Measurements from ENCODE around the gene ARHGEF17. TPM values are rescaled to one million over a fixed set of nuclear protein-coding genes. Genes with fewer than 3 reads are reported as not detected.
A peak's percentile ranks its signal among the peaks of the same experiment; 100 is the strongest.

Gene ARHGEF17
- total RNA-seq, 2 experiments from 2014 or later = 0.19 TPM; not detected in 1

DNA sequence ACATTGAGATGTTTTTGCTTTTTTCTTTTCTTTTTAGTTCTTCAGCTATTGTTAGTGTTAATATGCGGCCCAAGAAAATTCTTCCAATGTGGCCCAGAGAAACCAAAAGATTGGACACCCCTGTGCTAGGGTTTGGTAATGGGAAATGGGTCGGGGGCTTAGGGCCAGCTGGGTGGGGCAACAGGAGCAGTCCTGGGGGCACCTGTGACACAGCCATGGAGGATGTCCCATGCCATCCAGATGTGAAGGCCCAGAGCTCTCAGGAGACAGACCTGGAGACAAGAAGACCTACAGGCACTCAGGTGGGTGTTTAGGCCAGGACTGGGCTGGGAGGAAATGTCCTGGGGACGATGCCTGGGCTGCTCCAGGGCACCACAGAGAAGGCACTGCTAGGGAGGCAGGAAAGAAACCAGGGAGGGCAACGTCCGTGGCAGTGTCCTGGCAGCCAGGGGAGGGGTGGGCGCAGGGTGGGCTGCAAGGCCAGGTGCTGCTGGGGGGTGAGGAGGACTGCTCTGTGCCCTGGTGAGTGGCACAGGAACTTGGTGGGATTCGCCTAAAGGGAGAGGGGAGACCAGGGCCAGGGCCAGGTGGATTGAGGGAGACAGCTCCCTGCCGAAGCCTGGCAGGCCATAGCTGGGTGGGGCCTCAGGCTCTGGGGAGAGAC is 89.5 kb downstream of the ARHGEF17 start:
- CTCF ChIA-PET = interaction anchor here (1.2 to 7.2 kb wide), 4 partner anchors 46 to 265 kb away, joined by 4 to 44 read pairs (median 8); no protein-coding TSS in a partner anchor
- no peaks in the 10 kb centered on the region for H3K27me3 Mint-ChIP-seq (ENCODE audit: low read depth)
- no peak overlapping the region for H3K4me3 Mint-ChIP-seq
- intact Hi-C loops (cut with micrococcal nuclease) = no loop called here
- H3K27ac Mint-ChIP-seq = peak overlapping the region; percentile 3
- peaks cover 4% of the 10 kb centered on the region for H3K36me3 Mint-ChIP-seq (ENCODE audit: low read depth)
- no peaks in the 10 kb centered on the region for H3K4me1 Mint-ChIP-seq (ENCODE audit: low read depth)
- no peak for DNase-seq
- H3K9me3 Mint-ChIP-seq = no peaks in the 10 kb centered on the region

DNA sequence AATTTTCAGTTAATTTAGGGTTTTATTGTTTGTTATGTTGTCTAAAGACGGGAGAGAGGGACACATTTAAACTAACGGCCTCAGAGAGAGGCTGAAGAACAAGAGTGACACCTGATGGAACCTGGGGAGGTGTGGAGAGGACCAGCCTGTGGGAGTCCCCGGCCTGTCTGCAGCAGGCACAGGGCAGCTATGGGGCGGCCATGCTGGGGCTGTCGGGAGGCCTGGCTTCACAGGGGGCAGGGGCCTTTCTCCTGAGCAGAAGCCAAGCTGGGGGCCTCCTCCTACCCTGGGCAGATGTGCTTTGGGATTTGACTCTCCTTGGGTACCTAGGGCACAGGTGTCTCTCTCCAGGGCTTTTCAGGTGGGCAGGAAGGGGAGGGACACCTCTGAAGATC is 90.1 kb downstream of the ARHGEF17 start:
- intact Hi-C loops (cut with micrococcal nuclease) = no loop called here
- CTCF ChIA-PET = interaction anchor here (2.9 to 7.2 kb wide), 2 partner anchors 47 to 263 kb away, joined by 10 to 44 read pairs; no protein-coding TSS in a partner anchor
- no peak overlapping the region for H3K4me3 Mint-ChIP-seq
- no peaks in the 10 kb centered on the region for H3K4me1 Mint-ChIP-seq (ENCODE audit: low read depth)
- H3K9me3 Mint-ChIP-seq = no peaks in the 10 kb centered on the region
- no peak for DNase-seq
- H3K27me3 Mint-ChIP-seq (ENCODE audit: low read depth) = no peaks in the 10 kb centered on the region
- H3K27ac Mint-ChIP-seq = peak overlapping the region; percentile 3
- H3K36me3 Mint-ChIP-seq (ENCODE audit: low read depth) = peaks cover 4% of the 10 kb centered on the region

DNA sequence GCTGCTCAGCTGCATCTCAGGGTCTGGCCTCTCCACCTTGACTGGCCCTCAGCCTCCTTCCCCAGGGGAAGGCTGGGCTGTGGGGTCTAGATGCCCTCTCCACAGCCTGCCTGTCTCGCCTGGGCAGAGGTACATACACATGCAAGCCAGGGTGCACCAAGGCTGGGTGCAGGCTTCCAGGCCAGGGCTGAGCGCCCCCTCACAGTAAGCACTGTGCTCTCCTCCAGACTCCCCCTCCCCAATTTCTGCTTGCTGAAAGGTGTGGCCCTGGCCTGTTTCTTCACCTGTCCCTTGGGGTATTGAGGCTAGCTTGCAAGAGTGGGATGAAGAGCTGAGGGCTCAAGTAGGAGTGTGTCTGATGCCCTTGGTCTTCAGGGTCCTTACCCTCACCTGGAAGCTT is 90.6 kb downstream of the ARHGEF17 start:
- Mint-ChIP-seq H3K4me1 (ENCODE audit: low read depth) (no peaks in the 10 kb centered on the region), H3K27ac (no peak overlapping the region), H3K4me3 (no peak overlapping the region), H3K36me3 (ENCODE audit: low read depth) (peaks cover 3% of the 10 kb centered on the region), H3K27me3 (ENCODE audit: low read depth) (no peaks in the 10 kb centered on the region), H3K9me3 (no peaks in the 10 kb centered on the region)
- CTCF ChIA-PET = interaction anchor here (2.9 to 7.2 kb wide), 2 partner anchors 47 to 262 kb away, joined by 10 to 44 read pairs; no protein-coding TSS in a partner anchor
- intact Hi-C loops (cut with micrococcal nuclease) = no loop called here
- no peak for DNase-seq

DNA sequence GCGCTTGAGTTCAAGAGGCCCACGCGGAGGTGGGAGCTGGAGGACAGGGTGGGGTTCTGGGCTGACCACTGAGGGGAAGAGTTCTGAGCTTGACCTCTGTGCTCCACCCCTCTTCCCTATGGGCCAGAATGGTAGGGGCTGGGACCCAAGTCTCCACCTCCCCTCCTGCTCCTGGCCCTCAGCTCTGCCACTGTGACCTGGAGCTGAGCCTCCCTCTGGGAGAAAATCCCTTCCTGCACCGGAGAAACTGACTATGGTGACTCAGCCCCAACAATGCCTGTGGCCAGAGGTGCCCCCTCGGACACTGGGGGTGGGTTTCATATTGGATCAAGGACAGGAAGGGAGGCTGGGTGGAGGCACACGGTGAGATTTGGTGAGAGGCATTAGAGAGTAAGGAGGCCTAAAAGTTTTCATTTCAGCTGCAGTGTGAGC is 91.1 kb downstream of the ARHGEF17 start:
- Mint-ChIP-seq H3K4me1 (ENCODE audit: low read depth) (no peaks in the 10 kb centered on the region), H3K9me3 (no peaks in the 10 kb centered on the region), H3K36me3 (ENCODE audit: low read depth) (peaks cover 1% of the 10 kb centered on the region), H3K27me3 (ENCODE audit: low read depth) (no peaks in the 10 kb centered on the region), H3K4me3 (no peak overlapping the region), H3K27ac (no peak overlapping the region)
- intact Hi-C loops (cut with micrococcal nuclease) = no loop called here
- CTCF ChIA-PET = interaction anchor here (1.2 to 7.2 kb wide), 3 partner anchors 48 to 262 kb away, joined by 3 to 44 read pairs (median 10); no protein-coding TSS in a partner anchor
- DNase-seq = no peak

DNA sequence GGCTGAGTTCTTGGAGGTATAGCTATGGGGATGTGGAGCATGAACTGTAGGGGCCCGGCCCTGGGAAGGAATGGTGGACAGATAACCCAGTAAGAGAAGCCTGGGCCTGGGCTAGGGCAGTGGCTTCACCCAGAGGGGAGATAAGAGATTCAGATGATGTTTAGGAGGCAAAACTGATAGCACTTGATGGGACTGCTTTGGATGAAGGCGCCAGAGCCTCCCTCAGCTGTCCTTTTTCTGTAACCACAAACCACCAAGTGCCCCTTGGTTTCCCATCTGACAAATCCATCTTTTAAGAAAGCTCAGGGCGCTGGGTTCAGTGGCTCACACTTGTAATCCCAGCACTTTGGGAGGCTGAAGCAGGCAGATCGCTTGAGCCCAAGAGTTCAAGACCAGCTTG is 91.6 kb downstream of the ARHGEF17 start:
- CTCF ChIA-PET = interaction anchor here (1.2 to 7.2 kb wide), 3 partner anchors 48 to 262 kb away, joined by 3 to 44 read pairs (median 10); no protein-coding TSS in a partner anchor
- no peaks in the 10 kb centered on the region for H3K9me3 Mint-ChIP-seq
- no peaks in the 10 kb centered on the region for H3K27me3 Mint-ChIP-seq (ENCODE audit: low read depth)
- intact Hi-C loops (cut with micrococcal nuclease) = no loop called here
- H3K27ac Mint-ChIP-seq = no peak overlapping the region
- peaks cover 1% of the 10 kb centered on the region for H3K36me3 Mint-ChIP-seq (ENCODE audit: low read depth)
- no peaks in the 10 kb centered on the region for H3K4me1 Mint-ChIP-seq (ENCODE audit: low read depth)
- no peak for DNase-seq
- no peak overlapping the region for H3K4me3 Mint-ChIP-seq

DNA sequence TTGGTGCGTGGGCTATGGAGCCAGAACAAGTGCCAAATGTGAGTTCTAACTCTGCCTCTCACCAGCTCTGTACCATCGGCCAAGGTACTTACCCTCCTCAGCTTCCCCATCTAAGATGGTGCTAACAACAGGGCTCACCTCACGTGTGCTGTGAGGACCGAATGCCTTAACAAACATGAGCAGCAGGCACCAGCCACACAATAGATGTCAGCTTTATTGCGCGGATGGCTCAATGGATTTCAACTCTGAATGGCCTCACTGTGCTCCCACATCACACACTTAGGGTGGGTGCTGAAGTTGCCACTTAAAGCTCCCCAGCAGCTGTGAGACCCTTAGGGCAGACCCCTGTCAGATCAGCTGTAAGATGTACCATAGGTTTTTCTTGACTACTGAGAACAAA is 92.2 kb downstream of the ARHGEF17 start:
- CTCF ChIA-PET = interaction anchor here (1.2 to 7.2 kb wide), 3 partner anchors 49 to 261 kb away, joined by 3 to 44 read pairs (median 10); no protein-coding TSS in a partner anchor
- no peak overlapping the region for H3K4me3 Mint-ChIP-seq
- H3K27me3 Mint-ChIP-seq (ENCODE audit: low read depth) = no peaks in the 10 kb centered on the region
- no peak for DNase-seq
- intact Hi-C loops (cut with micrococcal nuclease) = no loop called here
- peaks cover 1% of the 10 kb centered on the region for H3K36me3 Mint-ChIP-seq (ENCODE audit: low read depth)
- H3K4me1 Mint-ChIP-seq (ENCODE audit: low read depth) = no peaks in the 10 kb centered on the region
- no peaks in the 10 kb centered on the region for H3K9me3 Mint-ChIP-seq
- no peak overlapping the region for H3K27ac Mint-ChIP-seq

DNA sequence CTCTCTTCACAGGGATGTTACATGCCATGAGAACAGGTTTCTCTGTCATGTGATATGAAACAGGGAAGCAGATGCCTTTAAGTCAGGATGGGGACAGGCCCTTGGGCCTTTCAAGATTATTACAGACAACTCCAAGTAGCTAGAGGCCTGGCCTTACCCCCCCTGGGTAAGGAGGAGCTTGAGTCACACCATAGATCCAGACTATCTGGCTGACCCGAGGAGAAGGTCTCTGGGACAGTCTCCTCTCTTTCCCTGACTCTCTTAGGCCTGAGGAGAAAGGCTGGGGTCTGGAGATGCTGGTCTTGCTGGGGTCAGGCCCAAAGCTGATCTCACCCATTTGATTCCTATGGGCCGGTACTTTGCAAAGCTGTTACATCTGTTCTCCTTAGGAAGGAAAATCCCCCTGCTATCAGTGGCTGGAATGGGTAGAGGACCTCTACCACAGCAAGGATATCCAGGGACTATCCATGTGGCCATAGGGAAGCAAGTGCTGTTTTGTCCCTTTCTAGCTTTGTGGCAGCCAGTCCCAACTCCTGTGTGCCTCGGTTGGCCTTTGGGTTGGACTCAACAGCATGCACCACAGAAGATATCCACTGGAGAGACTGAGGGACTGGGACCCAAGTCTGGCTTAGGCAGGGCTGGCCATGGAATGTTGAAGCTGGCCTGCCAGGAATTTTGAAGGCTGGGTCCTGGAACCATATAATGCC is 93.3 kb downstream of the ARHGEF17 start:
- CTCF ChIA-PET = interaction anchor here (1.0 to 7.2 kb wide), 3 partner anchors 50 to 260 kb away, joined by 3 to 44 read pairs (median 9); no protein-coding TSS in a partner anchor
- intact Hi-C loops (cut with micrococcal nuclease) = no loop called here
- H3K27ac Mint-ChIP-seq = no peak overlapping the region

DNA sequence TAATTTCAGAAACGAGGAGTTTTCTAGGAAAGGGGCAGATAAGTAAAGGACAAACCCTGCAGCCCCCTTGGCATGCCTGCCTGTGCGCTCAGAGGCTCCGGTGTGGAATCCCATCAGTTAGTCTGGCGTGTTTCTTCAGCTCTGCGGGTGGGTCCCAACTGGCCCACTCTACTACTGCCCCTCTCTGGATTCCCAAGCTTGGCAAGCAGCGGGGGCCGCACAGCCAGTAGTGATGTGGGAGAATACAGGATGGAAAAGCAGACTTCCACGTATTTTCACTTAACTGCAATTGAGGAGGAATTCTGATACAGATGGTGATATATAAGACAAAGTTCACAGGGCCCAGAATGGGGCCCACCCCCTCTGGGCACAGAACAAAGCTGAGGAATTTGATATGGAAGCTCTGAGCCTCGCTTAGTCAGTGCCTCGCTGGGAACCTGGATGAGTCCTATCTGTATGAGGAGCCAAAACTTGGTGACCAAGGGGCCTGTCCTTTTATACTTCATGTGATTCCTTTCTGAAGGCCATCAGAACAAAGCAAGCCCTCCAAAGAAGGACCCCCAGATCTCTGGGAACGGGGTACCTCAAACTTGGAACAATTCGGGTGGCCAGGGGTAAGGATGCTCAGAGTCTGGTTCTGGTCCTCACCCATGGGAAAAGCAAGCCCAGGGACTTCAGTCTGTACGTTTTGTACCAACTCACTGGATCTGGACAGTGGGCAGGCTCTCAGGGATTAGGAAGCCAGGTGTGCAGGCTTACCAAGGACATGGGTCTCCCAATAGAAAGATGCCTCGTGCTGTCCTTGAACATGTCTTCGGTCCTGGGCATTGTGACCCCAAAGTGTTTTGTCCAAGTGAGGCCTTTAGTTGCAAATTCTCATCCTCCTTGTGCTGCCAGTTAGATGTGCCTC is 94.1 kb downstream of the ARHGEF17 start:
- intact Hi-C loops (cut with micrococcal nuclease) = loop anchor here (1.0 kb wide), 1 partner anchor 259 kb away; no protein-coding TSS in a partner anchor
- Mint-ChIP-seq H3K4me3 (no peak overlapping the region), H3K9me3 (no peaks in the 10 kb centered on the region), H3K4me1 (ENCODE audit: low read depth) (no peaks in the 10 kb centered on the region), H3K27me3 (ENCODE audit: low read depth) (no peaks in the 10 kb centered on the region), H3K36me3 (ENCODE audit: low read depth) (peaks cover 1% of the 10 kb centered on the region), H3K27ac (no peak overlapping the region)
- CTCF ChIA-PET = interaction anchor here (0.5 to 7.2 kb wide), 4 partner anchors 51 to 259 kb away, joined by 5 to 44 read pairs (median 8); no protein-coding TSS in a partner anchor
- no peak for DNase-seq

More for the DNA sequence above, 93.3 kb downstream of the ARHGEF17 start:
- no peaks in the 10 kb centered on the region for H3K4me1 Mint-ChIP-seq (ENCODE audit: low read depth)
- no peak overlapping the region for H3K4me3 Mint-ChIP-seq
- H3K27me3 Mint-ChIP-seq (ENCODE audit: low read depth) = no peaks in the 10 kb centered on the region
- no peaks in the 10 kb centered on the region for H3K9me3 Mint-ChIP-seq
- no peak for DNase-seq
- H3K36me3 Mint-ChIP-seq (ENCODE audit: low read depth) = peaks cover 1% of the 10 kb centered on the region

DNA sequence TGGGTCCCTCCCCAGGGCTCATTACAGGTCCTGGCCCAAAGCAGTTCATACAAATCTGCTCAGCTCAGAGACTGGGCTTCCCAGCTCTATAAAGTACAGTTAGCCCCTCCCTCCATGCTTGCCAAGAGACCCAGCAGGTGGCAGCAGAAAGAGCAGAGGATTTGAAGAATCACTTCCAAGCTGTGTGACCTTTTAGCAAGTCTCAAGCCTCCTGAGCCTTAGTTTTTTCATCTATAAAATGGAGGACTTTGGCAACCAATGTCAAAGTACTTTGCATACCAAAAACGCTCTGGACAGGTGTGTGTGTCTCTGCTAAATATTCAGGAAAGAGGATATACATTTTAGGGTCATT is 94.7 kb downstream of the ARHGEF17 start:
- DNase-seq = peak; percentile 57
- Mint-ChIP-seq H3K4me3 (no peak overlapping the region), H3K27me3 (ENCODE audit: low read depth) (no peaks in the 10 kb centered on the region), H3K4me1 (ENCODE audit: low read depth) (no peaks in the 10 kb centered on the region), H3K36me3 (ENCODE audit: low read depth) (peaks cover 1% of the 10 kb centered on the region), H3K27ac (no peak overlapping the region), H3K9me3 (no peaks in the 10 kb centered on the region)
- CTCF ChIA-PET = interaction anchor here (0.5 to 1.7 kb wide), 4 partner anchors 52 to 469 kb away, joined by 4 to 7 read pairs (median 4); no protein-coding TSS in a partner anchor
- intact Hi-C loops (cut with micrococcal nuclease) = loop anchor here (1.0 kb wide), 1 partner anchor 258 kb away; no protein-coding TSS in a partner anchor

DNA sequence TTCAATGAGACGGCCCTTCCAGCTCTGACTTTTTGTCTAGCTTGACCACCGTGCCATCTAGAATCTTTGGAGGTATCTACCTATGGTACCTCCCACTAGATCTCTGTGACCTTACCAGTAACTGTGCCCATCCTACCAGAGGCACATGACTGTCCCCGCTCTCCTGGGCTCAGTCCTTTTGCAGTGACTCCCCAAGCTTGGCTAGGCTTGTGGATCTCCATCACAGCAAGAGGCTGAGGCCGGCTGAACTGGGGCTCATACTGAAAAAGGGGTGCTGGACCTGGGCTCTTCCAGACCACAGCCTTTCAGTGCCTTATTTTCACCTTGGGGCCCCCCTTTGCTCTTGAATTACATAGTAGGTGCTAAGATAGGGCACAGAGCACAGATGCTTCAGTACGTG is 95.5 kb downstream of the ARHGEF17 start:
- H3K27ac Mint-ChIP-seq = no peak overlapping the region
- H3K27me3 Mint-ChIP-seq (ENCODE audit: low read depth) = no peaks in the 10 kb centered on the region
- CTCF ChIA-PET = interaction anchor here (1.0 to 1.7 kb wide), 5 partner anchors 10 to 258 kb away, joined by 3 to 7 read pairs (median 4); no protein-coding TSS in a partner anchor
- H3K9me3 Mint-ChIP-seq = no peaks in the 10 kb centered on the region
- DNase-seq = no peak
- H3K36me3 Mint-ChIP-seq (ENCODE audit: low read depth) = peaks cover 1% of the 10 kb centered on the region
- no peak overlapping the region for H3K4me3 Mint-ChIP-seq
- no peaks in the 10 kb centered on the region for H3K4me1 Mint-ChIP-seq (ENCODE audit: low read depth)
- intact Hi-C loops (cut with micrococcal nuclease) = no loop called here

DNA sequence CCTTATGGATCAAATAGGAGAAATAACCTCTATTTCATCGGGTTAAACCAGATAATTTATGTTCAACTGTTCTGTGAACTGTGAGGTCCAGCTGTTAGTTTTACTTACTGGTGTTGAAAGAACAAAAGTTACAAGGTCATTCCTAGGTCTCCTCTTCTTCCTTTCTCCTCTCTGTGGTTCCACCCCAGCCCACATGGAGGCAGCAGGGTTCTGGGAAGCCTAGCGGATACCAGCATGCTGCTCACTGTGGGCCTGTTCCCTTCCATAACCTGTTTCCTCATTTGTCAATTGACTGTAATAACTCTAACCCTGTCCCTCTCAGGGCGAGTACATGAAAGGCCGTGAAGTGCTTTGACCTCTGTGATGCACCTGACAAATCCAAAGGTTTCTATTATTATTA is 96.0 kb downstream of the ARHGEF17 start:
- intact Hi-C loops (cut with micrococcal nuclease) = no loop called here

More for the DNA sequence above, 96.0 kb downstream of the ARHGEF17 start:
- no peaks in the 10 kb centered on the region for H3K9me3 Mint-ChIP-seq
- peak; percentile 61 for DNase-seq
- CTCF ChIA-PET = interaction anchor here (1.0 to 1.7 kb wide), 4 partner anchors 10 to 257 kb away, joined by 3 to 6 read pairs (median 4); no protein-coding TSS in a partner anchor
- no peaks in the 10 kb centered on the region for H3K27me3 Mint-ChIP-seq (ENCODE audit: low read depth)
- H3K4me3 Mint-ChIP-seq = no peak overlapping the region
- H3K36me3 Mint-ChIP-seq (ENCODE audit: low read depth) = peaks cover 1% of the 10 kb centered on the region
- no peak overlapping the region for H3K27ac Mint-ChIP-seq
- H3K4me1 Mint-ChIP-seq (ENCODE audit: low read depth) = no peaks in the 10 kb centered on the region
